ENCODE data around the gene TRABD.

The TRABD gene

DNA sequence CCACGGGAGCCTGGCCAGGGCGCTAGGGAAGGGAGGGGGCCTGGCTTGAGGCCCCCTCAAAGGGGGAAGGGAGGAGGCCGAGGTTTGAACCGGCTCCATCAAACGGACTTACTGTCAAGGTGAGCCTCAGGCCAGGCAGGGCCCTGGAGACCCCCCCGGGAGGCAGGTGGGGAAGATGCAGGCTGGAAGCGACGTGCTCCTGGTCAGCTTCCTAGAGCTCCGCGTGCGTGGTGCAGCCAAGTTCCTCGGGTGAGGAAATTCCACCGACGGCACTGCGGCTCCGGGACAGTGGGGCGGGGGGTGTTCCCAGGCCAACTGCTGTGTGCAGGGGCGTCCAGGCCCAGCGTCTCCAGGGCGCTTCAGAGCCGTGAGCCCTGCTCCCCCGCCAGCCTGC, 7.2 kb upstream of the TRABD start:
- no peaks in the 10 kb centered on the region for H3K79me1 ChIP-seq (replicated peaks; ENCODE audit: low read length, poor library complexity, severe bottlenecking)
- H3K18ac ChIP-seq (ENCODE audit: low read depth in 1 of 2, low read length in 2 of 2) = no peak overlapping the region
- no peak overlapping the region for H2BK12ac ChIP-seq (ENCODE audit: low read length in 2 of 2)
- no peak overlapping the region for H2BK5ac ChIP-seq (ENCODE audit: low read depth, low read length, poor library complexity, severe bottlenecking)
- H3K14ac ChIP-seq (ENCODE audit: low read length in 2 of 2) = no peak overlapping the region
- no peak overlapping the region for H2AFZ ChIP-seq (ENCODE audit: low read depth, low read length)
- H4K8ac ChIP-seq (ENCODE audit: low read length) = no peak overlapping the region
- DNase-seq = no peak
- H2BK120ac ChIP-seq (ENCODE audit: low read depth, low read length) = no peak overlapping the region
- WGBS = 82% methylated on average over 22 of the region's 22 CpGs
- no peak overlapping the region for H3K4ac ChIP-seq (ENCODE audit: low read depth in 1 of 2, low read length in 2 of 2)
- H3K23ac ChIP-seq (ENCODE audit: low read length in 2 of 2) = no peak overlapping the region
- H2AK5ac ChIP-seq (ENCODE audit: low read length, severe bottlenecking) = no peak overlapping the region
- peaks cover 0 to 56% of the 10 kb centered on the region in 2 experiments for H3K27me3 ChIP-seq (ENCODE audit: control insufficient read depth in 1 of 2, insufficient read depth in 1 of 2, low read length in 2 of 2)
- H2BK15ac ChIP-seq (ENCODE audit: low read depth, poor library complexity, severe bottlenecking) = no peak overlapping the region
- H3K4me3 ChIP-seq (ENCODE audit: insufficient read depth in 1 of 2, low read depth in 1 of 2, low read length in 2 of 2) = no peak overlapping the region
- peaks cover 1% of the 10 kb centered on the region for H3K4me1 ChIP-seq (ENCODE audit: control insufficient read depth, insufficient read depth, low read depth, low read length)
- H4K91ac ChIP-seq (ENCODE audit: low read length) = no peak overlapping the region
- no peak overlapping the region for H3K9ac ChIP-seq (ENCODE audit: low read length)
- H3K9me3 ChIP-seq (ENCODE audit: control insufficient read depth, low read length) = peaks cover 3% of the 10 kb centered on the region
- H3K27ac ChIP-seq (ENCODE audit: low read length, poor library complexity, severe bottlenecking) = no peak overlapping the region
- H3K4me2 ChIP-seq (ENCODE audit: low read length, poor library complexity, severe bottlenecking) = no peak overlapping the region
- no peaks in the 10 kb centered on the region for H3K36me3 ChIP-seq (ENCODE audit: control insufficient read depth in 1 of 2, insufficient read depth in 2 of 2, low read depth in 1 of 2, low read length in 2 of 2)

GRCh38 chr22:50178871-50179869, 6.5 kb upstream of the TRABD start:
- H3K4me3 ChIP-seq (ENCODE audit: insufficient read depth in 1 of 2, low read depth in 1 of 2, low read length in 2 of 2) = peak overlapping the region in 1 of 2 experiments; percentile 30
- 91% methylated on average over 59 of the region's 64 CpGs for whole genome bisulfite sequencing

GRCh38 chr22:50179937-50180726, 5.6 kb upstream of the TRABD start:
- Histone ChIP-seq H2BK12ac (ENCODE audit: low read length in 2 of 2) (no peak overlapping the region), H3K4me2 (ENCODE audit: low read length, poor library complexity, severe bottlenecking) (no peak overlapping the region), H3K14ac (ENCODE audit: low read length in 2 of 2) (no peak overlapping the region), H3K23ac (ENCODE audit: low read length in 2 of 2) (no peak overlapping the region), H3K4me1 (ENCODE audit: control insufficient read depth, insufficient read depth, low read depth, low read length) (peaks cover 13% of the 10 kb centered on the region), H3K9ac (ENCODE audit: low read length) (no peak overlapping the region), H4K8ac (ENCODE audit: low read length) (no peak overlapping the region), H3K18ac (ENCODE audit: low read depth in 1 of 2, low read length in 2 of 2) (peak overlapping the region in 1 of 2 experiments; percentile 30), H3K36me3 (ENCODE audit: control insufficient read depth in 1 of 2, insufficient read depth in 2 of 2, low read depth in 1 of 2, low read length in 2 of 2) (no peaks in the 10 kb centered on the region), H2BK5ac (ENCODE audit: low read depth, low read length, poor library complexity, severe bottlenecking) (no peak overlapping the region), H2BK15ac (ENCODE audit: low read depth, poor library complexity, severe bottlenecking) (no peak overlapping the region), H3K9me3 (ENCODE audit: control insufficient read depth, low read length) (peaks cover 3% of the 10 kb centered on the region), H2AFZ (ENCODE audit: low read depth, low read length) (no peak overlapping the region), H3K79me1 (replicated peaks; ENCODE audit: low read length, poor library complexity, severe bottlenecking) (no peaks in the 10 kb centered on the region), H3K4ac (ENCODE audit: low read depth in 1 of 2, low read length in 2 of 2) (no peak overlapping the region), H3K27ac (ENCODE audit: low read length, poor library complexity, severe bottlenecking) (no peak overlapping the region), H4K91ac (ENCODE audit: low read length) (no peak overlapping the region), H2AK5ac (ENCODE audit: low read length, severe bottlenecking) (no peak overlapping the region), H3K4me3 (ENCODE audit: insufficient read depth in 1 of 2, low read depth in 1 of 2, low read length in 2 of 2) (no peak overlapping the region), H2BK120ac (ENCODE audit: low read depth, low read length) (no peak overlapping the region), H3K27me3 (ENCODE audit: control insufficient read depth in 1 of 2, insufficient read depth in 1 of 2, low read length in 2 of 2) (peaks cover 0 to 45% of the 10 kb centered on the region in 2 experiments)
- WGBS = 88% methylated on average over 35 of the region's 39 CpGs
- no peak for DNase-seq

More at GRCh38 chr22:50178871-50179869, 6.5 kb upstream of the TRABD start:
- Histone ChIP-seq H2BK15ac (ENCODE audit: low read depth, poor library complexity, severe bottlenecking) (no peak overlapping the region), H3K23ac (ENCODE audit: low read length in 2 of 2) (no peak overlapping the region), H4K91ac (ENCODE audit: low read length) (peak overlapping the region; percentile 53), H3K79me1 (replicated peaks; ENCODE audit: low read length, poor library complexity, severe bottlenecking) (no peaks in the 10 kb centered on the region), H2BK5ac (ENCODE audit: low read depth, low read length, poor library complexity, severe bottlenecking) (no peak overlapping the region), H2AK5ac (ENCODE audit: low read length, severe bottlenecking) (no peak overlapping the region), H3K36me3 (ENCODE audit: control insufficient read depth in 1 of 2, insufficient read depth in 2 of 2, low read depth in 1 of 2, low read length in 2 of 2) (no peaks in the 10 kb centered on the region), H2BK12ac (ENCODE audit: low read length in 2 of 2) (no peak overlapping the region), H3K9me3 (ENCODE audit: control insufficient read depth, low read length) (peaks cover 3% of the 10 kb centered on the region), H2AFZ (ENCODE audit: low read depth, low read length) (no peak overlapping the region), H3K18ac (ENCODE audit: low read depth in 1 of 2, low read length in 2 of 2) (no peak overlapping the region), H3K27ac (ENCODE audit: low read length, poor library complexity, severe bottlenecking) (no peak overlapping the region), H4K8ac (ENCODE audit: low read length) (peak overlapping the region; percentile 14), H3K4me2 (ENCODE audit: low read length, poor library complexity, severe bottlenecking) (no peak overlapping the region), H3K4me1 (ENCODE audit: control insufficient read depth, insufficient read depth, low read depth, low read length) (peaks cover 3% of the 10 kb centered on the region), H3K27me3 (ENCODE audit: control insufficient read depth in 1 of 2, insufficient read depth in 1 of 2, low read length in 2 of 2) (peaks cover 0 to 50% of the 10 kb centered on the region in 2 experiments), H3K9ac (ENCODE audit: low read length) (no peak overlapping the region), H2BK120ac (ENCODE audit: low read depth, low read length) (no peak overlapping the region), H3K14ac (ENCODE audit: low read length in 2 of 2) (no peak overlapping the region), H3K4ac (ENCODE audit: low read depth in 1 of 2, low read length in 2 of 2) (no peak overlapping the region)
- DNase-seq = no peak

Measured in mesenchymal stem cell (in vitro differentiated cells and primary cell).